Amniotic stem cell (primary cell): ENCODE results near the gene INO80.

Experiments used
- DNase-seq: peaks from one replicate; lab custom pipeline; 2025; lab: John Stamatoyannopoulos, UW

The INO80 gene

GRCh38 chr15:40999190-40999589 is 116.9 kb downstream of the INO80 start:
- DNase-seq = peak; percentile 57

- no peak for DNase-seq
Observed at GRCh38 chr15:40995656-40996055, 120.4 kb downstream of the INO80 start.

GRCh38 chr15:40992825-40993224 is 123.3 kb downstream of the INO80 start:
- no peak for DNase-seq

GRCh38 chr15:40992241-40992741 is 123.8 kb downstream of the INO80 start:
- DNase-seq = no peak

GRCh38 chr15:40991355-40991754 is 124.7 kb downstream of the INO80 start:
- no peak for DNase-seq

GRCh38 chr15:40990789-40991188 is 125.3 kb downstream of the INO80 start:
- DNase-seq = no peak

- no peak for DNase-seq
Observed at GRCh38 chr15:40990080-40990479, 126.0 kb downstream of the INO80 start.

GRCh38 chr15:40988156-40988555 is 127.9 kb downstream of the INO80 start:
- no peak for DNase-seq

- no peak for DNase-seq
Observed at GRCh38 chr15:40986820-40987219, 129.3 kb downstream of the INO80 start.

GRCh38 chr15:40985541-40986330 is 130.3 kb downstream of the INO80 start:
- no peak for DNase-seq

- peak; percentile 82 for DNase-seq
Observed at GRCh38 chr15:40984964-40985363, 131.1 kb downstream of the INO80 start.

GRCh38 chr15:40984406-40984805 is 131.7 kb downstream of the INO80 start:
- DNase-seq = no peak

- DNase-seq = peak; percentile 55
Observed at GRCh38 chr15:40982855-40983254, 133.2 kb downstream of the INO80 start.

GRCh38 chr15:40981186-40981585 is 134.9 kb downstream of the INO80 start:
- no peak for DNase-seq

- DNase-seq = no peak
Observed at GRCh38 chr15:40978562-40978961, 137.5 kb downstream of the INO80 start.

GRCh38 chr15:40978141-40978540 is 137.9 kb downstream of the INO80 start:
- DNase-seq = no peak

- no peak for DNase-seq
Observed at GRCh38 chr15:40976819-40977218, 139.3 kb downstream of the INO80 start.

GRCh38 chr15:40974879-40975278 is 141.2 kb downstream of the INO80 start:
- DNase-seq = no peak

- DNase-seq = no peak
Observed at GRCh38 chr15:40969363-40969762, 146.7 kb downstream of the INO80 start.

- DNase-seq = no peak
Observed at GRCh38 chr15:40968290-40969085, 147.6 kb downstream of the INO80 start.

GRCh38 chr15:40964634-40965033 is 151.4 kb downstream of the INO80 start:
- DNase-seq = no peak

- DNase-seq = no peak
Observed at GRCh38 chr15:40964006-40964405, 152.1 kb downstream of the INO80 start.

GRCh38 chr15:40963201-40963600 is 152.9 kb downstream of the INO80 start:
- DNase-seq = no peak
